ENCODE data around the gene TAAR5.

- TF ChIP-seq EP300 (IDR thresholded peaks at IDR 0.05; ENCODE audit: borderline replicate concordance) (no peak), TEAD4 (IDR thresholded peaks at IDR 0.05) (no peak), YY1 (IDR thresholded peaks at IDR 0.05; ENCODE audit: low read depth) (no peak), RAD21 (IDR thresholded peaks at IDR 0.05; ENCODE audit: low read depth) (no peak), USF1 (IDR thresholded peaks at IDR 0.05) (no peak), NFIC (IDR thresholded peaks at IDR 0.05) (no peak), TAF1 (IDR thresholded peaks at IDR 0.05; ENCODE audit: low read depth) (no peak)
Measured at GRCh38 chr6:132612449-132613108, 23.0 kb upstream of the TAAR5 start.

Data from Ishikawa (cell line).